Measurements from ENCODE around the gene TBC1D22A.

The TBC1D22A gene

DNA sequence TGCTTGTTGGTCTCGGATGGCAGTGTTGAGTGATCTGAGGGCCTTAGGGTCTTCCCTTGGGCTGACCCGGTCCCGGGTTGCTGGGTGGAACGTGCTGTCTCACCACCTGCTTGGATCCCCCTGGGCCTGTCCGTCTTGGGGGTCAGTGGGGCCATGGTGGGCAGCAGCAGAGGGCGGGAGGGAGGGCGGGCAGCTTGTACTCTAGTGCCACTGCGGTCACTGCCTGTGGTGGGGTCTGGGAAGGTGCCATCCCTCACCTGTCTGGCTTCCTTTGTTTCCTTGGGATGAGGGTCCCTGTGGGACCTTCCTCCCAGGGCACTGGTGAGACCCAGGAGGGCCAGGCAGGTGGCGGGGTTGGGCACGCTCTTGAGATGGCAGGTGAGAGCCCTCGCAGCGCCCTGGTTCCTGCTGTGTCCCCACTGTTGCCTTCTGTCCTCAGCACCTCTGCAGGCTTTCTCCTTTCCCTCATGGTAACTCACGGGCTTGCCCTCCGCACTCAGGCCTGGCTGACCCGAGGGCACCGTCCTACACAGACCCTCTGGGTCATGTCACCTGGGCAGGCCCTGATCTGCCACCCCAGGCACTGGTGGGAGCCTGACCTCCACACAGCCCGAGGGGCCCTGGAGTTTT, 34.2 kb downstream of the TBC1D22A start:
- DNase-seq, result no peak

DNA sequence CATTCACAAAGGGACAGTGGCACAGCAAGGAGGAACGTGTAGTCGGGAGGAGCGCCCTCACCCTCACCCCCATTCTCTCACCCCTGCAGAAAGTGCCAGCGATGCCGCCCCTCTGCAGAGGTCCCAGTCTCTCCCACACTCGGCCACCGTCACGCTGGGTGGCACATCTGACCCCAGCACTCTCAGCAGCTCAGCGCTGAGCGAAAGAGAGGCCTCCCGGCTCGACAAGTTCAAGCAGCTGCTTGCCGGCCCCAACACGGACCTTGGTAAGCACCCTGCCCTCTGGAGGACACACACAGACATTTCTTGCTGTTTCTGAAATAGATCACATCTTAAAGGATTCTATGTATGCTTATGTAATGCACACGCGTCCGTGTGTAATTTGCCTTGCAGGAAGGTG, 34.9 kb downstream of the TBC1D22A start:
- DNase-seq, result peak; percentile 5

DNA sequence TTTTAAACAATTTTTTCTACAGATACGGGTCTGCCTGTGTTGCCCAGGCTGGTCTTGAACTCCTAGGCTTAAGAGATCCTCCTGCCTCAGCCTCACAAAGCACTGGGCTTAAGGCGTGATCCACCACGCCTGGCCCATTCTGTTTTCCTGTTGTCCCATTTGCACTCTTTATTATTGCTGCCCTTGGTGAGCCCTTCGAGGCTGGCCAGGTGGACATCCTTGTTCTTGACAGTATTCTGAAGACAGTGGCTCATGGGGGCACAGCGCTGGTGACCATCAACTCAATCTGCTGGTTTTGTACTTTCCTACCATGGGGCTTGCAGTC, 35.6 kb downstream of the TBC1D22A start:
- DNase-seq, result no peak

DNA sequence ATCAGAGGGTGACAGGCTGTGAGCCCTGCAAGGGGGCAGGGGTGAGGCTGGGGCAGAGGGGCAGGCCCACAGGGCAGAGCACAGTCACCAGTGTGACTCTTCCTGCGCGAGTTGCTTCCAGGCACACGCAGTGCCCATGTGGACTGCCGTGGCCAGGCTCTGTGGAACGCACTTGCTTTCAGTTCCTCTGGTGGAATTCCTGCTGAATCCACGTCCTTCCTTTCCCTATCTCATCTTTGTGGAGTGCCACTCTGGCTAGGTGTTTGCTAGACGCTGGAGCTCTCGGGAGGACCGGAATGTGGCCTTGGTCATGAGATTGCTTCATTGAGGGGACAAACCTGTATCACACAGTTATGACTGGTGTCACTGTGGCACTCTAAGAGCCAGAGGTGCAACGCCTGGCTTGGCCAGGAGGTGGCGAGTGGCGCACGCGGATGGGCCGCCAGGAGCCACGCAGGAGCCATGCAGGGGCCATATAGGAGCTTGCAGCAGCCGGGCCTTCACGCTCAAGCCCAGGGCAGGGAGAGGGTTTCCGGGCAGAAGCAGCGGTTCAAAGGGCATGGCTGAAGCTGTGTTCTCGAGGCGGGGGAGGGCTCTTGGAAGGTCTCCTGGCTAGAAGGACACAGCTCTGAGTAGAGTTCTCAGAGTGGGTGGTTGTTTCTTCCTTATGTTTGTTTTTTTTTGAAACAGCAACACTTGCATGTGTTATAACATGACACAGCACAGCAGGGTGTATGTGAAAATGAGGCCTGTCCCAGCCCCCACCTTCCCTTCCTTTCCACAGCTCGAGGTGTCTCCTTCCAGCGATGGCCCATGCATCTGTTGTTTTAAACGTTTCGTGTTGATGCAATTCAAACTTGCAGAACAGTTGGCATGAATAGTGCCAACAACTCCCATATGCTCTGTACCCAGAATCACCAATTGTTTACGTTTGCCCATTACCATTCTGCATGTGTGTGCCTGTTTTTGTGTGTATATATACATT, 36.2 kb downstream of the TBC1D22A start:
- peak; percentile 71 for DNase-seq

DNA sequence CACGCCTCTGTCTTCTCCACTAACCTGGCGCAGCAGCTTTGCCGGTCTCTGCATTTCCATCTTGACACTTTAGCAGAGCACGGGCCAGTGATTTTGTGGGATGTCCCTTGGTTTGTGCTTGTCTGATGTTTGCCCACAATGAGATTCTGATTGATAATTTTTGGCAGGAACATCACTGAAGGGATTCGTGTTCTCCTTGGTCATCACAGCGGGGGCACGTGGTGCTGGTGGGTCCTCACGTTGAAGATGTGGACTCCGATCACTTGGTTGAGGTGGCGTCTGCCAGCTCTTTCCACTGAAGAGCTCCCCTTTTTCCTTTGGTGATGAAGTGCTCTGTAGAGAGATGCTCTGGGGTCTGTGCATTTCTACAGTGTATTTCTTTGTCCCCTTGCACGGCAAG, 37.2 kb downstream of the TBC1D22A start:
- no peak for DNase-seq

DNA sequence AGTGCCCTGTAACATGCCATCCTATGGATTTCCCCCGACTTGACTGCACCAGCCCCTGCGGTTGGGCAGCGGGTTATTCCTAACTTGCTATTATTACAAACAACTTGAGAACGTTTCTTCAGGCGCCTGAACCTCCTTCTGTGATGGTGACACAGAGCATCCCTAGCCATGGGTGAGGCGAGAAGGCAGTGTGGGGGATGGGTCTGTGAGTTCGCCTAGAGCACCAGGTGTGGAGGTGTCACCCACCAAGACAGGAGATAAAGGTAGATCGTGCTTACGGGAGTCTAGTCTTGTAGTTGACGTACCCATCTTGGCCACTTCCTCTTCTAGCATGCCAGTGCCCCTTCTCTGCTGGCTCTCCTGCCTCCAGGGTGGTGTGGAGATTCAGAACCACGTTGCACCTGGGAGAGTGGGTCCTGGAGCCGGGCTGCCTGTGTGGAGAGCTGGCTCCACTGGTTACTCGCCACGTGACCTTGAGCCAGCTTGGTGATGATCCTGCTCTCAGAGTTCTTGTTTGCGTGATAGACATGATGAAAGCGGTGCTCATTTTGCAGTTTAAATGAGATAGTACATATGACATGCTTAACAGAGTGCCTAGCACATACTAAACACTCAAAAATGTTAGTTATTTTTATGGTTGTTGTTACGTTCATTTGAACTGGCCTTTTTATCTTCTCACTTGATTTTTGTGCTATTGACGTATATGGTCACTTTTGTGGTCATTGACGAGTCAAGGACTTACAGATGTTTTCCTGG, 37.8 kb downstream of the TBC1D22A start:
- DNase-seq, result no peak

DNA sequence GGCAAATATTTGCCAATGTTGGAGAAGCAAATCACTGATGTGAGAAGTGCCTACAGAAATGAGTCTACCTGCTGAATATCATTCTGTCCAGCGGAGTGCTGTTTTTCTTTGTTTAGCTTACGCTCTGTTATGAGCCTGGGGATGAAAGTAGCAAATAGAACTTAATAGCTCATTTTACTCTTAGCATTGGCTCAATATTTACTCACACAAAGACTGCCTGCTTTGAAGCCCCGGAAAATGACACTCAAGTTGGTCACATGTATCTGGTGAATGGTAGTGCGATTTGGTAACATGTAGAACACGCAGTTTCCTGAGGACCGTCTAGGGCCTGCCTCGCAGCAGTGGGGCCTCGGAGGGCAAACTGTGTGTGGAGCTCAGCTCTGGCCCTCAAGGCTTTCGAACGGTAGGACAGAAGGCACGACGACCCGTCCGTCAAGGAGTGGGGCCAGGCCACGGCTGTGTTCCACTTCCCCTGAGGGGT, 38.9 kb downstream of the TBC1D22A start:
- no peak for DNase-seq

DNA sequence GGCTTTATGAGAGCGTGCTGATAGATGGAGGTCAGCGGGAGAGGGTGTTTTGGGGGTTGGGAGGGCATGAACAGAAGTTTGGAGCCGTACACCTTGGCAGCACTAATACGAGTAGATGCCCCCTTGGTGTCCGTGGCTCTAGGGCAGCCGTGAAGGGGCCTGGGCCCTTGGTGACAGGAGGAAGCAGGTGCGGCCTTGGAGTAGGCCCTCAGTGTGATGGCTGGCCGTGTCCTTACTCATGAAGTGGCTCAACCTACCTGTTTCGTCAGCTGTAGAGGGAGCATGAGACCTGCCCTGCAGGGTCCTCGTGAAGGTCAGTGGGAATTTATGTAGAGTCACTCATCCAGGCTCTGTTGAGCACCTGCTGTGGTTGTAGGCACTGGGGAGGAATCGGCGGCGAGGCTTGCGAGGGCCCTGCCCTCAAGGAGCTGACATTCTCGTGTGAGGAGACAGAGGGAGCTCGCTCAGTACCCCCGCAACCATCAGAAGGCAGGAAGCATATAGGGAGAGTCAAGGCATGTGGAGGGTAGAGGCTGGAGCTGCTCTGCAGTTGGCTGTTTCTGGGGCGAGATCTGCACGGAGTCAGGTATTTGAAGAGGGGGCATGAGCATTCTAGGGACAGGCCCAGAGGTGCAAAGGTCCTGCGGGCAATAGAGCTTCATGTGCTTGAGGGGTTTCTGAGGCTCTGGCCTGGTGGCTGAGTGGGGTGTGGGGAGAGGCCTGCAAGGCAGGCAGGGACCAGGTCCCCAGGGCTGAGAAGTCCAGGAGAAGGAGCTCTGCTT, 39.6 kb downstream of the TBC1D22A start:
- no peak for DNase-seq

DNA sequence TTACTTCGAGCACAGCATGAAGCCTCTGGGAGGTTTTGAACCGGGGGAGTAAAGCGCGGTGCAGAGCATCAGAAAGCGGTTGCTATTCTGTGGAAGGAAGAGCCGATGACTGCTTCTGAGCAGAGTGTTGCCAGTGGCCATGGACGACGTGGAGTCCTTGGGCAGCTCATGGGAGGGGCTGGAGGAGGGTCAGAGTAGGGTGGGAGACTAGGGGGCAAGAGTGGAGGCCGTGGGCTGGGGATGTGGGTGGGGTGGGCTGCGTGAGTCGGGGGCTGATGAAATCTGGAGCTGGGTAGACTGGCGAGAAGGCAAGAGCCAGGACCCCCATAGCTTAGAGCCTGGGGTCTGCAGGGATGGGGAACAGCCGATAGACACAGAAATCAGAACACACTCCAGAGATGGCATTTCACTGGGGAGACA, 40.2 kb downstream of the TBC1D22A start:
- no peak for DNase-seq

DNA sequence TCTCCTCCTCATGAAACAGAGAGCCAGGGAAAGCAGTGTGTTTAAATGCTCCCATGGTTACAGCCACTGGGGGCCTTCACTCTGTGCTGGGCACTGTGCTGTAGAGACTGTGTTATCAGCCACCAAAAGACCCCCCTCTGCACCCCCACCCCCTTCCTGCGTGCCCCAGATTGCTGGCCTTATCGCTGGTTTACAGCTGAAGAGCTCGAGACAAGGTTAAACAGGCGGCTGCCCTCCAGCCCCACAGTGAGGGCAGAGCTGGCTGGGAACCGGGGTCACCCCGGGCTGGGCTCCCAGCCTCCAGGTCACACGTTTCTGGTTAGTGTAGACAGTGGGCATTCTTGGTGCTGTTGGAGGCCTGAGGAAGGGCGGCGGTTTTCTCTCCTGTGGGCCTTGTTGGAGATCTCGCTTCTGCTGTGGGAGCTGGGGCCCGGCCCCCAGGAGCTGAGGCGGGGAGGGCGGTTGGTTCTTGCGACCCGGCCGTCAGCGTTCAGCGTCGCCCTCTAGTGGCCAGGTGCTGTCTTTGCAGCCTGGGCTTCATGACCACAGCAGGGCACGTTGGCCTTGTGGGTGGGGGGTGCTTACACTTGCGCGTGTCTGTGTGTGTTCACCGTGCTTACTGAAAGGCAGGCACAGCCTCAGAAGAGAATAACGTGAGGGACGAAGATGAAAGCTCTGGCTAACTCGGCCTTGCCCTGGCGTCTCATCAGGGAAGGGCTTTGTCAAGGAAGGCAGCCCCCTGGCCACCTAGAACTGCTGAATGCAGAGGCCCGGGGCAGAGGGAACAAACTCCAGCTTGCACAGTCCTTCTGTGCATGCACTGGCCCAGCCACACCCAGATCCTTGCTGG, 40.8 kb downstream of the TBC1D22A start:
- DNase-seq, result peak; percentile 55

DNA sequence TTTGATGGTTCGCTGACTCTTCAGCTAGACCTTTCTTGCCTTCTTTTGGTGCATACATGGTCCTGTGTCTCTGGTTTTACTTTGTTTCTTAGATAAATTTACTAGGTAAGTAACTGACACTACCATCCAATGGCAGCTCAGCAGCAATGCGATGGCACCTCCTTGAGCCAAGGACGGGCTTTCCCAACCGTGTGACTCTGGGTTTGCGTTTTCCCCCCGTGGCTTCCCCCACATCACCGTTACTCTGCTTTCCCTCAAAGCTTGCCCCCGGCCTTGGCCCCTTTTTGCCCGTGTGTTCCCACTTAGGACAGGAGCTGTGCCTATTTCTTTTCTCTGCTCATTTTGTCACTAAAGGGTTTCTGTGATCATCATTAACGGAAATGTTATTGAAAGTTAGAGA, 41.5 kb downstream of the TBC1D22A start:
- no peak for DNase-seq

DNA sequence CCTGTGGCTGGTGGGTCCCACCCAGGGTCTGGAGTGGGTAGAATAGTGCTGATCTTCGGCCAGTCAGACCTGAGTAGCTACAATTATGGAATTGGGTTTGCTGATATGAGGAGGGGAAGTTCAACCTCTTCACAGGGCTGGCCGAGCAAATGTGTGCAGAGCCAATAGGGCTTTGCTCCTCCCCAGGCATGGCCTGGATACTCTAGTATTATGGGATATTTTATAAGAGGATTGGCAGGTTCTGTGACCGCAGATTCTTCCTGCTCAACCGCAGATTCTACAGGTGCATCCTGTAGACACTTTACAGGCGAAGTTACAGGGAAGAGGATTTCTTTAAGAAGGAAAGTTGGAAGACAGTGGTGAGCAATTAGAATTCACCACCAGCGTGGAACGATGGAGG, 44.3 kb downstream of the TBC1D22A start:
- DNase-seq, result no peak

DNA sequence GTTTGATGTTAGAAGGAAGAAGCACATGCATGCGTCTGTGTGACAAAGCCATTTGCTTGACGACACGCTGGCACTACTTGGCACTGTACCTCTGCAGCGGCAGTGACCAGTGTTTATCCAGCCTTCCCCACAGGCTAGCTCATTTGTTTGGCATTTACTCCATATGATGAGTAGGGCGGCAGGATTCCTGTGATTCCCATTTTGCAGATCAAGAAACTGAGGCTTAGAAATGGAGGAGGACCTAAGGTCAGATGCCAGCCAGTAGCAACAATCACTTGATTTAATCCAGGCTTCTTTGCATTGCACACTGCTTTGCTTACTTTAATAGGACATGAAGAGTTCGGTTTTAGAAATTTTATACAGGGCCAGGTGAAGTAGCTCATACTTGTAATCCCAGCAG, 45.0 kb downstream of the TBC1D22A start:
- no peak for DNase-seq

DNA sequence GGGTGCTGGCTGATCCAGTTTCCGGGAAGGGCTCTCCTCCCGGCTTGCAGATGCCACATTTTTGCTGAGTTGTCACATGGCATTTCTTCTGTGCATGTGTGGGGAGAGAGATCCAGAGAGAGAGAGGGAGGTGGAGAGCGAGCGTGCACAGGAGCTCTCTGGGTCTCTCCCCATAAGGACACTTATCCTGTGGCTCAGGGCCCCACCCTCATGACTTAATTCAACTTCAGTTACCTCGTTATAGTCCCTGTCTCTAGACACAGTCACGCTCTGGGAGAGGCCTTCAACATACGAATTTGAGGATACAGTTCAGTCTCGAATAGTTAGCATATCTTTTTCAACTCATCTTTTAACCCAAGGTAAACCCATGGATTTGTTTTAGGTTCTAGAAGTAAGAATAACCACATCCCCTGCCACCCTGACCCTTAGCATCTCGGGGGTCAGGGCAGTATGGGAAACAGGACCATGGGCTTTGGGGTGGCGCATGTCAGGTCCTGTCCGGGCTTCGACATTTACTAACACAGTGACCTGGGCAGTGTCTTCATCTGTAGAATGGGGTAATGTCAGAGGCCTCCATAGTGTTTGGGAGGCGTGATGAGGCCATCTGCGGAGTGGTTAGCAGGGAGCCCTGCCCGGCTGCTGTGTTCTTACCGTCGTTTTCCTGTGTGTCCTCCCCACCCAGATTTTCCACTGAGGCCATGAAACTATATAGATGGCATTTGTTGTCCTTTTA, 46.9 kb downstream of the TBC1D22A start:
- DNase-seq, result no peak

DNA sequence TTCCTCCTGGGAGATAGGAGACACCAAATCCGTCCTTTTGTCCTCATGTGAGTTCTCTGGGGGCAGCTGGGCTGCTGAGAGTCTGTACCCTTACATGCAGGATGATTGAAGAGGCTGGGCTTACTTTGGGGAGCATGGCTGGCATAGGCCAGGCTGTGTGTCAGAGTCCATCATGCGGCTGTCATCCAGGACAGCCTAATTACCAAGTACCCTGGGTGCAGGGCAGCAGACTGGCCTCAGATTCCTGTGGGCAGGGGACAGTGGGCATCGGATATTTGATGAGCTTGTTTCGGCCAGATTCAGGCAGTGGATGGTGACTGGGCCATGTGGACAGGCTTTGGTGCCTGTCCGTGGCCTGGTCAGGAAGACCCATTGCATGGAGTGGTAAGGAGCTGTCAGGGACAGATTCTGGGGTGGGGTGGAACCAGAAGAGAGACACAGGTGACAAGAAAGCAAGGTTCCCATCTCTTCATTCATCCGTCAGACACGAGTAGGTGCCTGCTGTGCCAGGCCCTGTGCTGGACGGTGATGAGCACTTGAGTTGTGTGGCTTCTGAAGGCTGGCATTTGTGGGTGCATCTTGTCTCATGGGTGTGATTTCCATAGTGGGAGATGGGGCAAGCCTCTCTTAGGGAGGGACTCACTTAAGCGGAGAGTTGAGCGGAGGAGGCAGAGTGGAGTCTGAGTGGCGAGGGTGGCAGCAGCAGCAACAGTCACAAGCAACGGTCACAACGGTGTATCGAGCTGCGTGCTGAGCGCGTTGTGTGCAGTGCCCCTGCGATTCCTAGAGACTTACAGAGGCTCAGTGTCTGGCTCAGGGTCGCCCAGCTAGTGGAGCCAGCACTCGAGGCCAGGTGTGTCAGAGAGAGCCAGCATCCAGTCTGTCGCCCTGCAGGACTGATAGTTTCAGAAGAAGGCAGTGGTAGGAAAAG, 48.7 kb downstream of the TBC1D22A start:
- DNase-seq, result no peak

DNA sequence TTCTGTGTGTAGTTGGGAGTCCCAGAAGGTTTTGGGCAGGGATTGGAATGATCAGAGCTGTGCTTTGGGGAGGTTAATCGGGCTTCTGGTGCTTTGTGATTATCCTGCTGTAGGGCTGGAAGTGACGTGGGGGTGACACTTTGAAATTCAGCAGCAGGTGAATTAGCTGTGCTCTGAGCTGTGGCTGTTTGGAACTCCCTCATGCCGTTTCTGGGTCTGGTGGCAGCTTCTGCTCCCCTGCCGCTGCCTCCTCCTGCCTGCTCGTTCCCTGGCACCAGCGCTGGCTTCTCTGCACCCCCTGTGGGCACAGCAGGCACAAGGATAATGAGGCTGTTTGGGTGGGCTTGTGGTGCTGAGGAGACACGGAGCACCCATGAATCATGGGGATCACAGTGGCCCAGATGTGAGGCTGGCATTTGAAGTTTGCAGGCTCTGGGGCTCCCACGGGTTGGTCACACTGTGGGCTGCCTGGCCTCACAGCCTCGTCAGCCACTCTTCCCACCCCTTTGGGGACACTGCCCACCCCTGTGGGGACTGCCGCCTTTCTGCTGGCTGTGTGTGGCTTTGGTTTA, 49.7 kb downstream of the TBC1D22A start:
- no peak for DNase-seq

DNA sequence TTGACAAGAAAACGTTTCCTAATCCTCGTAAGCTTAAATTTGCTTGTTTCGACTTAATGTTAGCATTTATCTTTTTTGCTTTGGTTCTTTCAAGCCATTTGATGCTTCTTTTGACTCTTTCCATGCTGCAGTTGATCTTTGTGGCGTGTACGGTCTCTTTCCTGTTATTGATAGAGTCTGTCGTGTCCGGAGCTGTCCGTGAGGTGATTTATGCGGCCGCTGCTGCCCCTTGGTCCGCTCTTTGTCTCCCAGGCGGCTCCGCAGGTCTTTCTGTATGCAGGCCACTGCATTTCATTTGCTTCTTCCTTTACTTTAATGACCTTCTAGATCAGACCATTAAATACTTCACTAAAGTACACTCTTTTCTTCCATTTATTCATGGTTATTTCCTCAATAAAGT, 50.3 kb downstream of the TBC1D22A start:
- no peak for DNase-seq

DNA sequence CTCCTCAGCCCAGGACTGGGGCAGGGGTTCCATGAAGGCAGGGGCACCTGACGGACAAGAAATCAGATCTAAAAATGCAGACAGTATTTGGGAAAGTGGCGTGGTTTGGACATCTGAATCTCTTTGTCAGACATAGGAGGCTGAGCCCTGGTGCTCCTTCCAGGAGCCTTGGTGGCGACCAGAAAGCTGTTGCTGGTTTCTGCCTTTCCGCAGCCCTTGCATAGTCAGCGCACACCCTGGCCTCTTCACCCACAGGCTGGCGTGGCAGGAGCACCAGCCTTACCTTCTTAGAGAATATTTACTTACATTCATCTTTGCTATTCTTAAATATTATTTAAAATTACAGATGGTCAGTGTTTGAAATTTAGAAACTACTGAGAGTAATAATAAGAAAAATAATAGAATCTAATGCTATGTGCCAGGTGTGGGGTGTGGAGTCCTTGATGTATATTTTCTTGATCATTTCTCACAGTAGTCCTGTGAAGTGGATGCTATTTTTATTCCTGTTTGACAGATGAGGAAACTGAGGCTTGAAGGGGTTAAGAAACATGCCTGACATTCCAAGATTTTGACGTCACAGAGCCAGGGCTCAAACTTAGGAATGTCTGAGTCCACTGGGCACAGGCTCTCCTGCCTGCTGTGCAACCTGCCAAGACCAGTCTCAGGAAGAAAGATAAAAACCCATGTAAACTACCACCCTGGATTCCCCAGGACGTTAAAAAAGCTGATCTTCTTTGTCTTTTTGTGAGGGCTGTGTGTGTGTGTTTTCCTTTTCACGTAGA, 51.6 kb downstream of the TBC1D22A start:
- DNase-seq, result no peak

DNA sequence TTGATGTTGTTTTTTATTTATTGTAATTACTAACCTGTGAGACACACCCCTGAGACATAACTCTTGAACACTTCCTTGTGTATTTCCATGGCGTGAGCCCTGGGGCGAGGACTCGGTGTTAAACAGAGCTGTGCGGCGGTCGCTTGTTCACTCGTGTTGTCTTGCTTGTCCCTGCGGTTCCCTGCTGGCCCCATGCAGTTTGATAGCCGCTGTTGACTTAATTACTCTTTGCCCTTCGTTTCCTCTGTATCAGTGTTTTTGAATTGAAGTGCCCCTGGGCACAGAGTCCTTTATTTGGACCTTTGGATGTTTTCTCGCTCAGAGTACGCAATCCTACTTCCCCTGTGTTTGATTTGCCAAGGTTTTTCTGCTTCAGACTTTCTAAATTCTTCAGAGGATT, 52.7 kb downstream of the TBC1D22A start:
- DNase-seq, result no peak

Measured in NCI-H82 (cell line).